Skeletal muscle tissue (tissue), 4 donors: ENCODE measurements around the gene SIK2. TPM values are rescaled to one million over a fixed set of nuclear protein-coding genes. Genes with fewer than 3 reads are reported as not detected.

Experiments
- H3K27ac ChIP-seq: one replicate; pipeline ENCODE4 v1.7.0; 2013; ENCODE audit warnings: mild to moderate bottlenecking, low read depth, low read length, inconsistent platforms
- H3K27me3 ChIP-seq, 3 donors: one replicate each; pipeline ENCODE4 v1.7.0; 2013; ENCODE audit warnings: low read length in 3 of 3; ENCODE audit not compliant: control insufficient read depth in 3 of 3, insufficient read depth in 3 of 3
- H3K36me3 ChIP-seq, 3 donors: one replicate each; pipeline ENCODE4 v1.7.0; 2013; ENCODE audit warnings: low read length in 3 of 3; ENCODE audit not compliant: control insufficient read depth in 3 of 3, insufficient read depth in 3 of 3
- H3K4me1 ChIP-seq, 3 donors: one replicate each; pipeline ENCODE4 v1.7.0; 2013; ENCODE audit warnings: low read length in 3 of 3, mild to moderate bottlenecking in 3 of 3; ENCODE audit not compliant: control insufficient read depth in 3 of 3, insufficient read depth in 3 of 3
- H3K4me3 ChIP-seq, 3 donors: one replicate each; pipeline ENCODE4 v1.7.0; 2013; ENCODE audit warnings: low read length in 3 of 3
- H3K9ac ChIP-seq, 3 donors: one replicate each; pipeline ENCODE4 v1.7.0; 2013; ENCODE audit warnings: low read length in 3 of 3, mild to moderate bottlenecking in 3 of 3, moderate library complexity in 2 of 3, low read depth in 1 of 3
- H3K9me3 ChIP-seq, 3 donors: one replicate each; pipeline ENCODE4 v1.7.0; 2013; ENCODE audit warnings: low read length in 3 of 3; ENCODE audit not compliant: control insufficient read depth in 3 of 3
- total RNA-seq: library from RNA; depleted of rRNA; stranded (reverse); fragments of >200 nt; gene quantifications from one replicate; pipeline ENCODE4 v1.2.3, GENCODE V29; 2014
- donor health status: Osteomylitis.

The SIK2 gene
- total RNA-seq, 1 donor from 2014 or later, result 11.5 TPM

GRCh38 chr11:111633248-111633647 is 31.0 kb downstream of the SIK2 start:
- Histone ChIP-seq H3K27me3 (no peaks in the 10 kb centered on the region), H3K9me3 (no peaks in the 10 kb centered on the region), H3K4me1 (peaks cover 0 to 9% (median 9%) of the 10 kb centered on the region in 3 donors), H3K36me3 (peaks cover 0 to 2% (median 0%) of the 10 kb centered on the region in 3 donors), H3K4me3 (no peak overlapping the region), H3K9ac (no peak overlapping the region), H3K27ac (no peak overlapping the region)

GRCh38 chr11:111633756-111634362 is 31.6 kb downstream of the SIK2 start:
- Histone ChIP-seq H3K27me3 (no peaks in the 10 kb centered on the region), H3K4me1 (peaks cover 0 to 9% (median 9%) of the 10 kb centered on the region in 3 donors), H3K9me3 (no peaks in the 10 kb centered on the region), H3K4me3 (no peak overlapping the region), H3K9ac (no peak overlapping the region), H3K27ac (no peak overlapping the region), H3K36me3 (peaks cover 0 to 2% (median 0%) of the 10 kb centered on the region in 3 donors)

GRCh38 chr11:111634981-111635705 is 32.9 kb downstream of the SIK2 start:
- no peaks in the 10 kb centered on the region for H3K27me3 ChIP-seq
- peak overlapping the region in 1 of 3 donors; percentile 24 for H3K9ac ChIP-seq
- no peaks in the 10 kb centered on the region for H3K9me3 ChIP-seq
- H3K27ac ChIP-seq, result peak overlapping the region; percentile 37
- peaks cover 0 to 14% (median 9%) of the 10 kb centered on the region in 3 donors for H3K4me1 ChIP-seq
- no peak overlapping the region for H3K4me3 ChIP-seq
- H3K36me3 ChIP-seq, result peaks cover 0 to 2% (median 0%) of the 10 kb centered on the region in 3 donors

DNA sequence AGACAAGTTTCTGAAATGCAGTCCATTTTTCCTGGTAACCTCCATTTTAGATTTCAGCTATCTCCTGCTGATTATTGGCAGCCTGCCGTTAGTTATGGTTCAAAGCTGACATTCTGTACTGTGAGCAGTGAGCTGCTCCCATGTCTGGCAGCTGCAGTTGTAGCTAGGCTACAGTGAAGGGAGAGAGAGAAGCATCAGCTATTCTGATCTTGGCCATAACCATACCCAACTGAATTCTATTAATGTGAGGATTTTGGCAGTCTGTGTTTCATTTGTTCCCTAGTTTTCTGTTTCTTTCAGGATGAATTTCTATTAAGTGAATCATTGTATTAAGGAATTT is 33.4 kb downstream of the SIK2 start:
- H3K36me3 ChIP-seq, result peaks cover 0 to 2% (median 0%) of the 10 kb centered on the region in 3 donors
- H3K27ac ChIP-seq, result peak overlapping the region; percentile 32
- peak overlapping the region in 1 of 3 donors; percentile 24 for H3K9ac ChIP-seq
- H3K9me3 ChIP-seq, result no peaks in the 10 kb centered on the region
- H3K4me3 ChIP-seq, result no peak overlapping the region
- H3K4me1 ChIP-seq, result peaks cover 0 to 14% (median 9%) of the 10 kb centered on the region in 3 donors
- no peaks in the 10 kb centered on the region for H3K27me3 ChIP-seq

DNA sequence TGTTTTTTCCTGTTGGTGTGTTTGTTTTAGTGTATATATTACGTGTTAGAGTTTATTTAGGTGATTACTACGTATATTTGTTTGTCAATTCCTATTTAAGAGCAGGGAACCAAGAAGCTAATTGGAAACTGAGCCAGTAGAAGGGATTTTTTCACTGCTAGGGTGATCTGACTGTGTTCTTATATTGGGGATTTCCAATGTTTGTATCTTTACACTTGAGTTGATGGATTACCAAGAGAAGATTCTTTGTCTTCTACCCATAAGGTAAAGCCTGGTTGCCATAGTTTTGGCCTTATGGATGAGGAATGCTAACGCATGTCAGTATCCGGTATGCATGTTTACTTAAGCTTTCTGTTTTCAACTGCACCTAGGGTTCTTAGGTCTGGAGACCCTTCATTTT is 35.6 kb downstream of the SIK2 start:
- H3K4me3 ChIP-seq, result no peak overlapping the region
- no peak overlapping the region for H3K9ac ChIP-seq
- peaks cover 0 to 2% (median 0%) of the 10 kb centered on the region in 3 donors for H3K36me3 ChIP-seq
- no peaks in the 10 kb centered on the region for H3K9me3 ChIP-seq
- peaks cover 0 to 12% (median 9%) of the 10 kb centered on the region in 3 donors for H3K4me1 ChIP-seq
- no peaks in the 10 kb centered on the region for H3K27me3 ChIP-seq
- no peak overlapping the region for H3K27ac ChIP-seq

GRCh38 chr11:111639226-111639925 is 37.1 kb downstream of the SIK2 start:
- Histone ChIP-seq H3K27me3 (no peaks in the 10 kb centered on the region), H3K9me3 (no peaks in the 10 kb centered on the region), H3K9ac (no peak overlapping the region), H3K27ac (no peak overlapping the region), H3K36me3 (peaks cover 0 to 2% (median 0%) of the 10 kb centered on the region in 3 donors), H3K4me3 (no peak overlapping the region), H3K4me1 (peaks cover 0 to 12% (median 9%) of the 10 kb centered on the region in 3 donors)

- Histone ChIP-seq H3K4me1 (peaks cover 0 to 5% (median 0%) of the 10 kb centered on the region in 3 donors), H3K4me3 (no peak overlapping the region), H3K27me3 (no peaks in the 10 kb centered on the region), H3K9ac (no peak overlapping the region), H3K36me3 (peaks cover 0 to 4% (median 0%) of the 10 kb centered on the region in 3 donors), H3K27ac (no peak overlapping the region), H3K9me3 (no peaks in the 10 kb centered on the region)
Observed at GRCh38 chr11:111641339-111642015, 39.2 kb downstream of the SIK2 start.

- H3K36me3 ChIP-seq, result peaks cover 0 to 4% (median 0%) of the 10 kb centered on the region in 3 donors
- no peaks in the 10 kb centered on the region for H3K27me3 ChIP-seq
- no peak overlapping the region for H3K27ac ChIP-seq
- no peak overlapping the region for H3K9ac ChIP-seq
- no peaks in the 10 kb centered on the region for H3K9me3 ChIP-seq
- H3K4me3 ChIP-seq, result no peak overlapping the region
- peaks cover 0 to 5% (median 0%) of the 10 kb centered on the region in 3 donors for H3K4me1 ChIP-seq
Observed at GRCh38 chr11:111642542-111642941, 40.3 kb downstream of the SIK2 start.

- no peaks in the 10 kb centered on the region for H3K27me3 ChIP-seq
- H3K9me3 ChIP-seq, result no peaks in the 10 kb centered on the region
- H3K27ac ChIP-seq, result no peak overlapping the region
- H3K4me1 ChIP-seq, result peaks cover 0 to under 1% (median 0%) of the 10 kb centered on the region in 3 donors
- peaks cover 0 to 2% (median 0%) of the 10 kb centered on the region in 3 donors for H3K36me3 ChIP-seq
- H3K9ac ChIP-seq, result no peak overlapping the region
- no peak overlapping the region for H3K4me3 ChIP-seq
Observed at GRCh38 chr11:111644922-111645321, 42.7 kb downstream of the SIK2 start.
